Left renal cortex interstitium (tissue), 4 donors: ENCODE data around the gene TMEM203. TPM values are rescaled to one million over a fixed set of nuclear protein-coding genes. Genes with fewer than 3 reads are reported as not detected.
A peak's percentile ranks its signal among the peaks of the same experiment; 100 is the strongest.
"Not testable (repeated sequence)": the region's sequence is repeated elsewhere in the genome, so short reads cannot be mapped to it uniquely, and the experiment has no call there.

ENCODE experiments used
- DNase-seq, 4 donors: peaks; one replicate each; pipeline ENCODE4 v3.0.0-alpha.2; 2013; ENCODE audit warnings: low read depth in 4 of 4, low spot score in 2 of 4, missing footprints in 1 of 4
- polyA plus RNA-seq, 4 donors: library from polyadenylated mRNA; unstranded; fragments of 120-200 nt; gene quantifications; one replicate each; pipeline ENCODE4 v1.2.1, GENCODE V29; 2013; ENCODE audit not compliant: insufficient read length in 4 of 4

The TMEM203 gene
- 10 to 100 TPM; 37.2 to 53.2 (median 43.5) TPM for polyA plus RNA-seq

DNA sequence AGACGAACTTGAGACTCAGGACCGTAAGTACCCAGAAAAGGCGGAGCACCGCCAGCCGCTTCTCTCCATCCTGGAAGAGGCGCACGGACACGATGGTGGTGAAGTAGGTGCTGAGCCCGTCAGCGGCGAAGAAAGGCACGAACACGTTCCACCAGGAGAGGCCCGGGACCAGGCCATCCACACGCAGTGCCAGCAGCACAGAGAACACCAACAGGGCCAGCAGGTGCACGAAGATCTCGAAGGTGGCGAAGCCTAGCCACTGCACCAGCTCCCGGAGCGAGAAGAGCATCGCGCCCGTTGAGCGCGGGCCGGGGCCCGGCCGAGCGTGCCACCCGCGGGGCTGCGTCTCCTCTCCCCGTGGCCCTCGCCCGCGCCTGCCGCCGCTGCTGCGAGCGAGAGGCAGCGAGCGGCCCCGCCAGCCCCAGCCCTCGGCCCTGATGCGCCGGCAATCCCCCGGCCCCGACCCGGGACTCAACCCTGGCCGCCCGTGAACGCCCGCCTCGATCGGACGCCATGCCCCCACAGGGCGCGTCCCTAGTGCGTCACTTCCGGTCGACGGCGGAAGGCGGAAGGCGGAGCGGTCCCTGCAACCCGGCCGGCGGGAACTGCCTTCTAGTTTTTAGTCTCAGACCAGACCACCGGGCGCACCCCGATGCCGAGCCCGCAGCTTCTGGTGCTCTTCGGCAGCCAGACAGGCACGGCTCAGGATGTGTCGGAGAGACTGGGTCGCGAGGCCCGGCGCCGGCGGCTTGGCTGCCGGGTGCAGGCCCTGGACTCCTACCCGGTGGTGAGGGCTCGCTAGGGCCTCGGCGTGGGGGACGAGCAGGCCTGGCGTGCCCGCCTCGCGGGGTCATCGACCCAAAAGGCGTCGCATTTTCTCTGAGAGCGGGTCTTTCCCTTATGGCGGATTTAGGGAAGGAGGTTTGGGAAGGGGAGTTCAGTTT is at the start of gene TMEM203, which contains the start of gene NDOR1:
Gene TMEM203 (minus strand): TSS at position 523 of the 944 bp plus-strand sequence. CDS start 234 bp downstream, at position 289.
Gene NDOR1 (plus strand): TSS at position 575 of the 944 bp plus-strand sequence. CDS start 78 bp downstream, at position 653.
- DNase-seq, result peak in 1 of 4 donors; percentile 88

- DNase-seq, result peak; percentile 65 to 84 (median 79)
These were observed 49.4 kb upstream of the TMEM203 start, which contains the start of gene NELFB for GRCh38 chr9:137254624-137255447. Gene NELFB, plus strand, starts transcription at chr9:137255327.

GRCh38 chr9:137253717-137254623 is 48.5 kb upstream of the TMEM203 start:
- no peak for DNase-seq

GRCh38 chr9:137252555-137253506 is 47.4 kb upstream of the TMEM203 start:
- no peak for DNase-seq

DNA sequence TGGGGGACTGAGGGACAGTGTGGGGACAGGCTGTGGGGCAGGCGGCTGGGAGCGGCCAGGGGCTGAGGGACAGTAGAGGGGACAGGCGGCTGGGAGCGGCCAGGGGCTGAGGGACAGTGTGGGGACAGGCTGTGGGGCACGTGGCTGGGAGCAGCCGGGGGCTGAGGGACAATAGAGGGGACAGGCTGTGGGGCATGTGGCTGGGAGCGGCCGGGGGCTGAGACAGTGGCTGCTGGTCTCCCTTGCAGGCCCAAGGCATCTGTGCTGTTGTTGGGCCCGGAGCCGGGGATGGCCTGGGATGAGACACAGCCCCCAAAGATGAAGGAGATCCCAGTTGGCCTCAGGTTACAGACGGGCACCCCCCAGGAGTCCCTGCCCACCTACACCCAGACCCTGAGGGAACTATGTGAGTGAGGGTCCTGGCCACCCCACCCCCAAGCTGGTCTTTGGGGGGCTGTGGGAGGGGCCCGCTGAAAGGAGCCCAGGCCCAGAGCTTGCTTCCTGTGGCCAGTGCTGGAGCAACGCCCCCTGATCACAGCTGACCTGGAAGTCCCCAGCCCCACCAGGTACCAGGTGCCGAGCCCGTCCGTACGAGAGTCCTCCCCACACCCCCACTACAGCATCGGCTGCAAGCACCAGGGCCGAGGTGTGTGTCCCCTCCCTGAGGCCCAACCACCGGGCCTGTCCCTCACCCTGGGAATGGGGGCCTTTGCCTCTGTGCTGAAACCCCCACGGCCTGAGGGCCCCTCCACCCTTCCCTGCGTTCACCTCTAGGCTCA is 46.2 kb upstream of the TMEM203 start:
- DNase-seq, result no peak

DNA sequence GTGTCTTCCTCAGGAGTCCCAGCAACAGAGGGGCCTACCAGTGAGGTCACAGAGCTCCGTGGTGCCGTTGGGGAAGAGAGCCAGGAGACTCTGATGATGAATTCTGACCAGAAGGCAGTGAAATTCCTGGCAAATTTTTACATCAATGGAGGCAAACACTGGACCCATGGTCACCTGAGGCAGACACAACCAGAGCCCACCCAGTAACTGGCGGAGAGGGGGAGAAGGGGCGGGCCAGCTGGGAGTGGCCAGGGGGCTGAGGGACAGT is 45.7 kb upstream of the TMEM203 start, which contains the start of gene STPG3:
Gene STPG3 (plus strand): TSS at position 93 of the 268 bp plus-strand sequence. CDS start 1 bp downstream, at position 94.
- no peak for DNase-seq

DNA sequence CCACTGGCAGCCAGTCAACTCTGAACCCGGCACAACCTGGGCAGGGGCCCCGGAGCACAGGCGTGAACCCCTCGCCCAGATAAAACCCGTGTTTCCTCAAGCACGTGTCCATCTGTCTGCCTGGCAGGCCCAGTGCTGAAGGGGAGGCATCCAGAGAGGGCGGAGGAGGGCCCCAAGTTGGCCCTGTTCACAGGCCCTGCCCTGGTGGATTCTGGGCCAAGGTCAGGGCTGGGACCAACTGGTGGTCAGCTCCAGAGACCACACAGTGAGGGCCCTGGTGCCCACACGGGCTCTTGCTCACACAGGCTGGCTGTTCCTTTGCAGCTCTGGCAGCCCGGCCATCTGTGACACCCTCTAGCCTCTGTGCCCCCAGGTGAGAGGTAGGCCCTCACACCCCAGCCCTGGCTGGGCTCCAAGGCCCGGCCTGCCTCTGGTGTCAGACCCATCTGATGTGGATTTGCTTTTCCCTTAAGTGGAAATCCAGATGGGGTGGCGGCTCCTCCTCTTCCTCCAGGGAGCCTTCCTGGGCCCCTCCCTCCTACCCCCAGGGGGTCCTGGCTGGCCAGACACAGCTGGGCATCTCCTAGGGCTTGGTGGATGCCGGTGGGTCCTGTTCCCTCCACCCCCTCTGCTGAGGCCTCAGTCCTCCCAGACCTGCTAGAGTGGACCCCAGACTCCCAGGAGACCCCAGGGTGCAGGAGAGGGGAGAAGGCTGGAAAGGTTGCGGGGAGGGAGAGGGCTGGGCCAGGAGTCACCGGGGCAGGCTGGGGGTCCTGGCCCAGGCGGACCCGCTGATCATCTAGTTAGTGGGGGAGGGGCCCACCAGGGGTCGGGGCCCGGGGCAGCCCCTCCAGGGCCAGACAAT is 45.1 kb upstream of the TMEM203 start:
- DNase-seq, result no peak

GRCh38 chr9:137247916-137248175 is 42.4 kb upstream of the TMEM203 start:
- DNase-seq, result no peak

DNA sequence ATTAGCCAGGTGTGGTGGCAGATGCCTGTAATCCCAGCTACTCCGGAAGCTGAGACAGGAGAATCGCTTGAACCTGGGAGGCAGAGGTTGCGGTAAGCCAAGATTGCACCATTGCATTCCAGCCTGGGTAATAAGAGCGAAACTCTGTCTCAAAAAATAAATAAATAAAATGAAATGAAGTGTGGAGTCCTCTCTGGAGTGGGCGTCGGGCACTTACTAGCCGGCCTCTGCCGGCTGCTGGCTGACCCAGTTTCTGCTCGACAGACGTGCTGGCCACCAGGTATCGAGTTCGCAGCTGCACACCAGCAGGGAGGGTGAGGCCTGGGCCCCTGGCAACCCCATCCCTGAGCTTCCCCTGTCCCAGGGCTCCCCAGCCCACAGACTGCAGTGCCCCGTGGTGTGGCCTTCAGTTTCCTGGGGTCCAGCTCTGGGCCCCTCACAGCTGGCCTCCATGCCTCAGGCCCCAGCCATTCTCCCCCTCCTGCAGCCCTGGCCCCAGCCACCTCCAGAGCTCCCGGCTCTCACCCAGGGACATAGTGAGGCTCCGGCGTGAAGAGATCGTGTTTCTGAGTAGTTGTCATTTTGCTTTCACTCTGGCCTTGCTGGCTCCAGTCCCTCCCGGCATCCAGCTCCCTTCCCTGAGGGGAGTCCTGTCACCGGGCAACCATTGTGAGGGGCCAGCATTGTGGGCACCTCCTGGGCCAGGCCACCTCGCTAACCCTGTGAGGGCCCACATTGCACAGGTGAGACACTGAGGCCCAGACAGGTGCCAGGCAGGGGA is 41.9 kb upstream of the TMEM203 start:
- DNase-seq, result no peak

GRCh38 chr9:137245450-137246421 is 40.3 kb upstream of the TMEM203 start:
- DNase-seq, result no peak

DNA sequence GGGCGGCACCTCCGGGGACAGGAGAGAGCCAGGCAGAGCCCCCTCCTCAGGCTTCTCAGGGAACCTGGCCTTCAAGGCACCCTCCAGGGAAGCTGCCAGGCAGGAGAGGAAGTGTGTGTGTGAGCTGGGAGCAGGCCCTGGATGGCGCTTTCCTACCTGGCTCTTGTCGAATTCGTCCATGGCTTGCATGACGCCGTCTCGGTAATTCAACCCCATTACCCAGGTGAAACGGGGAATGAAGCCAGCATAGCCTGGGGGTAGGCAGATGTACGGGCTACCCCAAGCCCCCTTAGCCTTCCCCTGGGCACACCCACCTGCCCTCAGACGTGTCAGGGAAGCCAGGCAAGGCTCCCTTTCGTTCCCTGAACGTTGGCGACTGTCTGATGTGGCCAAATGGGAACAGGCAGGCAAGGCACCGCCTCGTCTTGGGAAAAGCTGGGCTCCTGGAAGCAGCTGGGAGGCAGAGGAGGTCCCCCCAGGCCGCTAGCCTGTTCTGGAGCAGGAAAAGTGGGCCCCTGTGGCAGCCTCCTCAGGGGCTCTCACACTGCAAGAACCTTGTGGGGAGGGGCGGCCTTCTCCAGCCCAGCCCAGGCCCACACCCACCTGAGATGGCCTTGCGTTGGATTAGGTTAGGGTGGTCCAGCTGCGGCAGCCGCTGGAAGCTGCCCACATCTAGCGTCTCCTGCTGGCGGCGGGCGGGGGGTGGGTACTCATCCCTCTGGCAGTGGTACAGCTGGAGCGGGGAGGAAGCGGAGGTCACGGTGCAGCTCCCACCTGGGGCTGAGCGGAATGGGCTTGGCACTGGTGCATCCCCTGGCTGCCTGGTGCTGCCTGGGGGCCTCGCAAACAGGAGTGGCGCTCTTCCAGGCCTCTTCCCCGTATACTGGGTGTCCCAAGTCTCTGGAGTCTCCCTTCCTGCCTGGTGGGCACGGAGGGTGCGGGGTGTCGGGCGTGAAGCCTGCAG is 39.3 kb upstream of the TMEM203 start:
- no peak for DNase-seq

DNA sequence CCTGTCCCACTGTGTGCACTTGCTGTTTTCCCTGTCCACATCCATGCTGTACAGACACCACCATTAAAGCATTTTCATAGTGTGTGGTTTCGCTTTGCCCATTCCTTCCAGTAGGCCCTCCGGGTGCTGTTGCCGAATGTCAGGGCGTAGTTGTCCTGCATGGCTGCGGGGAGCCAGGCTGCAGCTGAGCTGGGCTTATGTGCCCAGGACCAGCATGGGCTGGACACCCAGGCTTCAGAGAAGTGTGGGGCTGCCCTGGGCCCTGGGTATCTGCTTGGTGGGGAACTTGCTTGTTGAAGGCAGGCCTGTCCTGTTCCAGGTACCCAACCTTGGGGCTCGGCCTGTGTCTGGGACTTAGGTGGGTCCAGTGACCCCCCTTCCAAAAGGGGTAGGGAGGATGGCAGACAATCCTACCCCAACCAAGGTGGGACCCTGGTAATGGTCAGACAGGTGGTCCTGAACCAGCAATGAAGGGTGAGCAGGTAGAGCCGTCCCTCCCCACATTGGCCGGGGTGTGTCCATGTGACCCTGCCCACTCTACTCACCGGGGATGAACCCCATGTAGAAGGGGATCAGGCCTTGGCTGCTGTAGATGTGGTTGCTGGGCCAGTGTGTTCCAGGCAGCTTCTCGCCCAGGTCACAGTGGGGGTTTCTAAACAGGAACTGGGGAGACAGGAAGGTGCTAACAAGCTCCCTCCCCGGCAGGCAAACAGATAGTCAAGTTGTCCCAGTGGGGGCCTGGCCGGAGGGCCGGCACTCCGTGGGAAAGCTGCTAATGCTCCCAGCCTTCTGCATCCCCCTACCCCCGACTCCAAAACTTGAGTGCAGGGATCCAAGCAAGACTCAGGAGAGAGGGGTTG is 38.4 kb upstream of the TMEM203 start:
- no peak for DNase-seq

DNA sequence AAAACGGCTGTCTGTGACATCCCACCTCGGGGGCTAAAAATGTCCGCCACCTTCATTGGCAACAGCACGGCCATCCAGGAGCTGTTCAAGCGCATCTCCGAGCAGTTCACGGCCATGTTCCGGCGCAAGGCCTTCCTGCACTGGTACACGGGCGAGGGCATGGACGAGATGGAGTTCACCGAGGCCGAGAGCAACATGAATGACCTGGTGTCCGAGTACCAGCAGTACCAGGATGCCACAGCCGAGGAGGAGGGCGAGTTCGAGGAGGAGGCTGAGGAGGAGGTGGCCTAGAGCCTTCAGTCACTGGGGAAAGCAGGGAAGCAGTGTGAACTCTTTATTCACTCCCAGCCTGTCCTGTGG is 37.8 kb upstream of the TMEM203 start:
- not testable (repeated sequence) for DNase-seq
